NCI-H187 treated with DMSO at 0.1 percent for 48 hours (cell line): ENCODE data around the gene SPINDOC.
"Not testable (repeated sequence)": the region's sequence is repeated elsewhere in the genome, so short reads cannot be mapped to it uniquely, and the experiment has no call there.

ENCODE experiments used
- DNase-seq: peaks from one replicate; lab custom pipeline; 2025; lab: John Stamatoyannopoulos, UW

Gene SPINDOC

GRCh38 chr11:63813035-63813562 is at the start of gene SPINDOC:
TSS of gene SPINDOC (plus strand) at chr11:63813456. CDS start at chr11:63813687, 231 bp downstream.
- peak; percentile 7 for DNase-seq

- no peak for DNase-seq
Observed at GRCh38 chr11:63763496-63764339, 49.5 kb upstream of the SPINDOC start.

- DNase-seq: no peak
Observed at GRCh38 chr11:63764340-63764678, 48.9 kb upstream of the SPINDOC start.

- no peak for DNase-seq
Observed at GRCh38 chr11:63764679-63765647, 48.3 kb upstream of the SPINDOC start.

- no peak for DNase-seq
Observed at GRCh38 chr11:63765688-63766241, 47.5 kb upstream of the SPINDOC start.

- no peak for DNase-seq
Observed at GRCh38 chr11:63766531-63767235, 46.6 kb upstream of the SPINDOC start.

- DNase-seq: no peak
Observed at GRCh38 chr11:63767267-63767564, 46.0 kb upstream of the SPINDOC start.

- DNase-seq: peak; percentile 21
Observed at GRCh38 chr11:63767565-63768236, 45.6 kb upstream of the SPINDOC start.

GRCh38 chr11:63768237-63769041 is 44.8 kb upstream of the SPINDOC start, which contains the start of gene ZFTA:
TSS of gene ZFTA (minus strand) at chr11:63768775. CDS start at chr11:63768622, 153 bp downstream.
- DNase-seq: no peak

GRCh38 chr11:63769042-63769713 is 44.1 kb upstream of the SPINDOC start:
- no peak for DNase-seq

- DNase-seq: no peak
Observed at GRCh38 chr11:63769714-63770455, 43.4 kb upstream of the SPINDOC start.

GRCh38 chr11:63770763-63771162 is 42.5 kb upstream of the SPINDOC start:
- no peak for DNase-seq

GRCh38 chr11:63771741-63772318 is 41.4 kb upstream of the SPINDOC start:
- DNase-seq: not testable (repeated sequence)

GRCh38 chr11:63775191-63775590 is 38.1 kb upstream of the SPINDOC start:
- no peak for DNase-seq

GRCh38 chr11:63779039-63779438 is 34.2 kb upstream of the SPINDOC start:
- no peak for DNase-seq

- no peak for DNase-seq
Observed at GRCh38 chr11:63782749-63783148, 30.5 kb upstream of the SPINDOC start.

- DNase-seq: no peak
Observed at GRCh38 chr11:63783925-63784592, 29.2 kb upstream of the SPINDOC start.

GRCh38 chr11:63785823-63786222 is 27.4 kb upstream of the SPINDOC start:
- no peak for DNase-seq
